Loucy (cell line): ENCODE results near the gene NAXD.

ENCODE experiments used
- H2AFZ ChIP-seq: fragments of 200-600 bp; sonication (generic); 2 replicates; pipeline ENCODE4 v1.6.0; 2016; ENCODE audit warnings: antibody characterized with exemption, mild to moderate bottlenecking, low read length, moderate library complexity
- H3F3A ChIP-seq: fragments of 200-600 bp; 2 replicates; pipeline ENCODE4 v1.6.0; 2016; ENCODE audit warnings: antibody characterized with exemption, low read depth, mild to moderate bottlenecking
- H3K27me3 ChIP-seq: fragments of 200-600 bp; sonication (generic); 2 replicates; pipeline ENCODE4 v1.6.1; 2014; ENCODE audit warnings: low read length, mild to moderate bottlenecking; ENCODE audit not compliant: insufficient read depth, poor library complexity, severe bottlenecking
- H3K36me3 ChIP-seq: fragments of 200-600 bp; sonication (generic); 2 replicates; pipeline ENCODE4 v1.6.1; 2016; ENCODE audit warnings: low read length; ENCODE audit not compliant: insufficient read depth
- H3K4me1 ChIP-seq: fragments of 200-600 bp; sonication (generic); 2 replicates; pipeline ENCODE4 v1.5.1; 2014; ENCODE audit warnings: low read length, mild to moderate bottlenecking; ENCODE audit not compliant: insufficient read depth, poor library complexity, severe bottlenecking
- H3K4me2 ChIP-seq: fragments of 200-600 bp; sonication (generic); 2 replicates; pipeline ENCODE4 v1.6.0; 2014; ENCODE audit warnings: antibody characterized with exemption, low read length, low read depth, mild to moderate bottlenecking; ENCODE audit not compliant: poor library complexity, severe bottlenecking
- H3K4me3 ChIP-seq: fragments of 200-600 bp; sonication (generic); 2 replicates; pipeline ENCODE4 v1.5.1; 2014; ENCODE audit warnings: low read length, mild to moderate bottlenecking, mixed read lengths; ENCODE audit not compliant: poor library complexity, severe bottlenecking
- H3K79me2 ChIP-seq: fragments of 200-600 bp; sonication (generic); 2 replicates; pipeline ENCODE4 v1.6.1; 2014; ENCODE audit warnings: low read length; ENCODE audit not compliant: insufficient read depth
- H3K9ac ChIP-seq: fragments of 200-600 bp; sonication (generic); 2 replicates; pipeline ENCODE4 v1.6.0; 2014; ENCODE audit warnings: mild to moderate bottlenecking, low read depth, low read length, moderate library complexity; ENCODE audit not compliant: poor library complexity, severe bottlenecking
- H3K9me2 ChIP-seq: fragments of 200-600 bp; sonication (generic); replicated peaks from 2 replicates; pipeline ENCODE4 v1.6.1; 2016; ENCODE audit warnings: low read depth, low read length, mixed read lengths
- H3K9me3 ChIP-seq: fragments of 200-600 bp; sonication (generic); 2 replicates; pipeline ENCODE4 v1.6.1; 2014; ENCODE audit warnings: mild to moderate bottlenecking, antibody characterized with exemption, low read length, low read depth; ENCODE audit not compliant: insufficient read depth
- H4K20me1 ChIP-seq: fragments of 200-600 bp; sonication (generic); 2 replicates; pipeline ENCODE4 v1.6.0; 2014; ENCODE audit warnings: antibody characterized with exemption, low read length, mild to moderate bottlenecking; ENCODE audit not compliant: insufficient read depth, poor library complexity, severe bottlenecking
- EZH2phosphoT487 ChIP-seq: fragments of 200-600 bp; IDR thresholded peaks from 2 replicates; pipeline ENCODE4 v1.6.1; 2018; ENCODE audit warnings: antibody characterized with exemption, mild to moderate bottlenecking, moderate library complexity, borderline replicate concordance
- TF ChIP-seq, protein P1 (sequence below): fragments of 200-600 bp; sonication (generic); conservative IDR thresholded peaks from 2 replicates; pipeline ENCODE4 v1.5.1; 2014; ENCODE audit warnings: mild to moderate bottlenecking, antibody characterized with exemption, low read length

NAXD gene

DNA sequence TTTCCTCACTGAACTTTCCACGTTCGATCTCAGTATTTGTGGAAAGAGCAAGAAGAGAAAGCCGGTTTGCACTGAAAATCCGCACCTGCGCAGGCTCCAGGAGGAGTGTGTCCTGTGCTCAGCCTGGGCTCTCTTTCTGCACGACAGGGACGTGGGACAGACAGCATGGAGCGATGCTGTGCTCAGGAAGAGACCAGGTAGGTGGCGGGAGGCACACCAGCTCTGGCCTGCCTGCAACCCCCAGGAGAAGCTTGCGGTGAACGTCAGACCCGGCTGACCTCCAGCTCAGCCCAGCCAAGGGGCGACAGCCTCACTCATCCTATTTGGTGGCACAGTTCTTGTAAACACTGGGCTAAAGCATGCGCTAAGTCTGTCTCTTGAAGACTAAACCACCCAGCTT, 35.9 kb downstream of the NAXD start:
- Histone ChIP-seq H3K27me3 (no peaks in the 10 kb centered on the region), H3K4me2 (no peak overlapping the region), H4K20me1 (peaks cover 7% of the 10 kb centered on the region), H3K9ac (no peak overlapping the region), H3K9me2 (no peaks in the 10 kb centered on the region), H3K4me3 (no peak overlapping the region), H3F3A (no peaks in the 10 kb centered on the region), H3K4me1 (no peaks in the 10 kb centered on the region), H3K79me2 (no peaks in the 10 kb centered on the region; the same call in 1 of the 2 replicates), H2AFZ (no peak overlapping the region), H3K9me3 (no peaks in the 10 kb centered on the region), H3K36me3 (peaks cover 36% of the 10 kb centered on the region; the same call in 1 of the 2 replicates)
- TF ChIP-seq EZH2phosphoT487 = no peak
- TF ChIP-seq, protein P1, sequence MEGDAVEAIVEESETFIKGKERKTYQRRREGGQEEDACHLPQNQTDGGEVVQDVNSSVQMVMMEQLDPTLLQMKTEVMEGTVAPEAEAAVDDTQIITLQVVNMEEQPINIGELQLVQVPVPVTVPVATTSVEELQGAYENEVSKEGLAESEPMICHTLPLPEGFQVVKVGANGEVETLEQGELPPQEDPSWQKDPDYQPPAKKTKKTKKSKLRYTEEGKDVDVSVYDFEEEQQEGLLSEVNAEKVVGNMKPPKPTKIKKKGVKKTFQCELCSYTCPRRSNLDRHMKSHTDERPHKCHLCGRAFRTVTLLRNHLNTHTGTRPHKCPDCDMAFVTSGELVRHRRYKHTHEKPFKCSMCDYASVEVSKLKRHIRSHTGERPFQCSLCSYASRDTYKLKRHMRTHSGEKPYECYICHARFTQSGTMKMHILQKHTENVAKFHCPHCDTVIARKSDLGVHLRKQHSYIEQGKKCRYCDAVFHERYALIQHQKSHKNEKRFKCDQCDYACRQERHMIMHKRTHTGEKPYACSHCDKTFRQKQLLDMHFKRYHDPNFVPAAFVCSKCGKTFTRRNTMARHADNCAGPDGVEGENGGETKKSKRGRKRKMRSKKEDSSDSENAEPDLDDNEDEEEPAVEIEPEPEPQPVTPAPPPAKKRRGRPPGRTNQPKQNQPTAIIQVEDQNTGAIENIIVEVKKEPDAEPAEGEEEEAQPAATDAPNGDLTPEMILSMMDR = no peak

DNA sequence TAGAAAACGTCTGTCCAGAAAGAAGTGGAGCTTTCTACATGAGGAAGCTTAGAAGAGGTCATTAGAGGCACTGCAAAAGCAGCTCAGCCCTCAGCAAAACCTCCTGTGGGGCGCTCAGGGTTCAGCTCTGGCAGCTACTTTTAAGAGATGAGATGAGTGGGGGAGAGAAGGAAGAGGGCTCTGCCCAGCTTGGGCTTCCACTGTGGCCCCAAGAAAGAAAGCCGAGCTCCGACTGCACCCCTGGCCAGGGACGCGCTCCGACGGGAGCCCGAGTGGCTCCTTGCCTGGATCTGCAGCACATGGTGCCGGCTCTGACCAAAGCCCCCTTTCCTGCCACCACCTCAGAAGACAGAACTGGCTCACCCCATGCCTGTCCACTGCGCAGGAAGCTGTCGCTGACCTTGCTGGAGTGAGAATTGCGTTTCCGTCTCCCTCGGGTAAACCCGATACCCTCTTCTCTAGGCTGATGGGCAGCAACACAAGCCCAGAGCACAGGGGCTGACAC, 36.4 kb downstream of the NAXD start:
- no peaks in the 10 kb centered on the region for H3K9me2 ChIP-seq
- no peaks in the 10 kb centered on the region for H3F3A ChIP-seq
- H3K4me1 ChIP-seq = no peaks in the 10 kb centered on the region
- TF ChIP-seq, protein P1 = no peak
- TF ChIP-seq EZH2phosphoT487 = no peak
- no peaks in the 10 kb centered on the region; the same call in 1 of the 2 replicates for H3K79me2 ChIP-seq
- H3K4me3 ChIP-seq = no peak overlapping the region
- no peaks in the 10 kb centered on the region for H3K9me3 ChIP-seq
- H2AFZ ChIP-seq = no peak overlapping the region
- H3K27me3 ChIP-seq = no peaks in the 10 kb centered on the region
- no peak overlapping the region for H3K4me2 ChIP-seq
- no peak overlapping the region for H3K9ac ChIP-seq
- peaks cover 35% of the 10 kb centered on the region; the same call in 1 of the 2 replicates for H3K36me3 ChIP-seq
- peaks cover 7% of the 10 kb centered on the region for H4K20me1 ChIP-seq

DNA sequence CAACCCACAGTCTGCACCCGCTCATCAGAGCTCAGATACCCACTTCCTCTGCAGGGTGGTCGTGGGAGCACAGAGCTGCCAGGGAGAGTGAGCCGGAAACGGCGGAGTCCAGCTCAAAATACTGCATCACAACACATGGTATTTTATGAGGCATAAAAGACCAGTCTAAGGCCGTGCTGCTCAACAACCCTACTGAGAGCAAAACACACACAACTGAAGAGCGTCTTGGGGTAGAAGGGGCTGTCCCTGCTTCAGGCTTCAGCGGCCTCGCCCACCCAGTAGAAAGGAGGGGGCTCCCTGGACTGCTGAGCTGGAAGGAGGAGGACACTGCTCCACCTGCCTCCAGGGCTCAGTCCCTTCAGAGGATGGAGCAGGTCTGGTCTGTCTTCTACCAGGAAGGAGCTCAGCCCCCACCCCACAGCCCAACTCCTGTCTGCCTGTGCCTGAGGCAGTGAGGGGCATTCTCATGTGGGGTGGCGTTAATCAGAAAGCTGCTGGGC, 36.9 kb downstream of the NAXD start:
- Histone ChIP-seq H3K36me3 (peaks cover 35% of the 10 kb centered on the region; the same call in 1 of the 2 replicates), H3K4me3 (no peak overlapping the region)
- no peak for TF ChIP-seq EZH2phosphoT487
- TF ChIP-seq, protein P1 = no peak

More for the DNA sequence above, 36.9 kb downstream of the NAXD start:
- Histone ChIP-seq H4K20me1 (peaks cover 8% of the 10 kb centered on the region), H3K27me3 (no peaks in the 10 kb centered on the region), H3K79me2 (no peaks in the 10 kb centered on the region; the same call in 1 of the 2 replicates), H3K4me1 (no peaks in the 10 kb centered on the region), H2AFZ (no peak overlapping the region), H3K9me3 (no peaks in the 10 kb centered on the region), H3F3A (no peaks in the 10 kb centered on the region), H3K9ac (no peak overlapping the region), H3K4me2 (no peak overlapping the region), H3K9me2 (no peaks in the 10 kb centered on the region)
